GM12878 (cell line): ENCODE results near the gene PMP22. TPM values are rescaled to one million over a fixed set of nuclear protein-coding genes. Genes with fewer than 3 reads are reported as not detected.

Source experiments
- ATAC-seq: fragments of 200-7000 bp; cut with Tn5 transposase; 3 replicates; pipeline ENCODE4 v1.9.1; 2020; ENCODE audit warnings: mild to moderate bottlenecking, moderate library complexity
- BruUV-seq: library from RNA; stranded (reverse); fragments of 400-500 nt; replicated peaks from 2 replicates; lab custom pipeline; 2021; lab: Mats Ljungman, UMichigan
- CTCF ChIA-PET: fragments of 300-600 bp; sonication (Branson Sonifier 250); formaldehyde crosslinking; extraction: SDS; loops from one replicate; lab custom pipeline; 2021; ENCODE audit warnings: inconsistent platforms; lab: Yijun Ruan, JAX
- POLR2A ChIA-PET: fragments of 350-600 bp; formaldehyde crosslinking; extraction: SDS; loops from one replicate; lab custom pipeline; 2021; ENCODE audit warnings: inconsistent platforms; lab: Charles Lee
- RAD21 ChIA-PET: fragments of 300-600 bp; sonication (Branson Sonifier 250); formaldehyde crosslinking; loops from one replicate; lab custom pipeline; 2023; ENCODE audit warnings: antibody characterized with exemption; ENCODE audit not compliant: unreplicated experiment; lab: Charles Lee
- SMC1A ChIA-PET: fragments of 300-600 bp; sonication (Branson Sonifier 250); formaldehyde crosslinking; loops from one replicate; lab custom pipeline; 2023; ENCODE audit not compliant: unreplicated experiment, uncharacterized antibody; lab: Charles Lee
- DNase-seq: peaks from one replicate; pipeline ENCODE4 v3.0.0-alpha.2; 2011; ENCODE audit warnings: low read depth, low spot score
- FAIRE-seq: peaks from 3 replicates; lab custom pipeline; 2011; peaks lifted over from hg19 to GRCh38; lab: Jason Lieb, UNC
- H2AFZ ChIP-seq: 2 replicates; pipeline ENCODE4 v1.6.0; 2011; ENCODE audit warnings: low read depth, low read length, control low read depth; ENCODE audit not compliant: control insufficient read depth
- H3K27ac ChIP-seq: 2 replicates; pipeline ENCODE4 v1.5.1; 2011; ENCODE audit warnings: control low read depth; ENCODE audit not compliant: control insufficient read depth, insufficient read depth
- H3K27me3 ChIP-seq, 2 experiments: replicated peaks in 1 of 2; 2 replicates each; pipeline versions ENCODE4 v1.6.0 to v1.6.1; 2011; ENCODE audit warnings: low read length in 1 of 2; ENCODE audit not compliant: control insufficient read depth in 2 of 2, insufficient read depth in 2 of 2
- H3K36me3 ChIP-seq, 2 experiments: 2 replicates each; pipeline ENCODE4 v1.5.1; 2011; ENCODE audit warnings: low read length in 1 of 2; ENCODE audit not compliant: control insufficient read depth in 2 of 2, insufficient read depth in 2 of 2
- H3K4me1 ChIP-seq: 2 replicates; pipeline ENCODE4 v1.6.1; 2011; ENCODE audit warnings: mild to moderate bottlenecking, low read length, moderate library complexity, mixed read lengths; ENCODE audit not compliant: control insufficient read depth, insufficient read depth
- H3K4me2 ChIP-seq: 2 replicates; pipeline ENCODE4 v1.6.0; 2011; ENCODE audit warnings: control low read depth; ENCODE audit not compliant: control insufficient read depth, insufficient read depth
- H3K4me3 ChIP-seq: fragments of 200-600 bp; sonication (generic); 2 replicates; pipeline ENCODE4 v1.5.1; 2016
- H3K79me2 ChIP-seq: 2 replicates; pipeline ENCODE4 v1.6.0; 2011; ENCODE audit warnings: low read length; ENCODE audit not compliant: control insufficient read depth, insufficient read depth
- H3K9ac ChIP-seq: 2 replicates; pipeline ENCODE4 v1.8.0; 2011; ENCODE audit warnings: low read length, control low read depth, mixed read lengths; ENCODE audit not compliant: control insufficient read depth, insufficient read depth
- H3K9me3 ChIP-seq: replicated peaks from 3 replicates; pipeline ENCODE4 v1.5.1; 2011; ENCODE audit warnings: mild to moderate bottlenecking, low read length; ENCODE audit not compliant: control insufficient read depth, insufficient read depth
- H4K20me1 ChIP-seq: 2 replicates; pipeline ENCODE4 v1.6.0; 2011; ENCODE audit not compliant: control insufficient read depth, insufficient read depth
- ATF3 ChIP-seq: IDR thresholded peaks from 2 replicates; pipeline ENCODE4 v1.6.1; 2011; ENCODE audit warnings: low read depth, mild to moderate bottlenecking, low read length, moderate library complexity, borderline replicate concordance; ENCODE audit errors: extremely low read depth
- BRCA1 ChIP-seq: IDR thresholded peaks from 2 replicates; pipeline ENCODE4 v1.6.1; 2011; ENCODE audit warnings: low read depth, low read length, improper control_type of control experiment
- CEBPB ChIP-seq, 2 experiments: fragments of 150-350 bp in 1 of 2; IDR thresholded peaks; 2 replicates each; pipeline ENCODE4 v1.6.1; 2012 to 2014; ENCODE audit warnings: low read depth in 2 of 2, low read length in 2 of 2, borderline replicate concordance in 1 of 2, inconsistent platforms in 1 of 2
- HDAC6 ChIP-seq: fragments of 200-600 bp; sonication (generic); IDR thresholded peaks from one replicate; pipeline ENCODE4 v1.8.0; 2017; ENCODE audit warnings: antibody characterized with exemption; ENCODE audit not compliant: unreplicated experiment
- KLF5 ChIP-seq: fragments of 450-650 bp; IDR thresholded peaks from 2 replicates; pipeline ENCODE4 v1.6.1; 2014; ENCODE audit warnings: mild to moderate bottlenecking; ENCODE audit not compliant: partially characterized antibody
- MYC ChIP-seq: IDR thresholded peaks from 2 replicates; pipeline ENCODE4 v1.6.1; 2011; ENCODE audit warnings: mild to moderate bottlenecking, low read length, moderate library complexity, inconsistent platforms; ENCODE audit not compliant: insufficient read depth, insufficient replicate concordance, insufficient read length, severe bottlenecking
- NFIC ChIP-seq: IDR thresholded peaks from 2 replicates; pipeline ENCODE4 v1.6.1; 2012; ENCODE audit warnings: low read depth, mild to moderate bottlenecking, inconsistent platforms, low read length, moderate library complexity
- RELB ChIP-seq: fragments of 450-650 bp; IDR thresholded peaks from 2 replicates; pipeline ENCODE4 v1.6.1; 2017; ENCODE audit warnings: low read depth, mild to moderate bottlenecking, moderate library complexity
- SREBF1 ChIP-seq: IDR thresholded peaks from 2 replicates; pipeline ENCODE4 v1.6.1; 2012; ENCODE audit warnings: mild to moderate bottlenecking, low read length
- TBL1XR1 ChIP-seq: IDR thresholded peaks from 2 replicates; pipeline ENCODE4 v1.6.1; 2012; ENCODE audit warnings: low read depth, low read length, improper control_type of control experiment
- ZBTB40 ChIP-seq: fragments of 450-650 bp; IDR thresholded peaks from 2 replicates; pipeline ENCODE4 v1.6.1; 2016; ENCODE audit warnings: mild to moderate bottlenecking, moderate library complexity, borderline replicate concordance
- WGBS: methylation state at CpG from one replicate; pipeline ENCODE4 v1.1.6; 2016; ENCODE audit warnings: low lambda C conversion rate; ENCODE audit not compliant: insufficient replicate concordance, insufficient coverage; ENCODE audit errors: missing lambda C conversion rate; 5-methylcytosine and 5-hydroxymethylcytosine counted together
- in situ Hi-C: fragments of 300-500 bp; cut with MboI; formaldehyde crosslinking; loops from 9 replicates; pipeline ENCODE4 v1.14.3; 2018; ENCODE audit warnings: mixed read lengths
- intact Hi-C: fragments of 100-400 bp; cut with micrococcal nuclease; formaldehyde crosslinking; loops from one replicate; pipeline ENCODE4 v1.14.2; 2022; ENCODE audit not compliant: unreplicated experiment
- polyA plus RNA-seq, 11 experiments: library from polyadenylated mRNA; depleted of rRNA in 4 of 11; unstranded in 6 of 11; stranded (reverse) in 5 of 11; fragments of >200 nt; fragmentation: Nextera tagmentation in 4 of 11; fragmentation: Illumina TruSeq in 1 of 11; extraction: Ambion mirVana in 4 of 11; extraction: Trizol in 1 of 11; gene quantifications; 1 replicate in 1 of 11; 2 replicates in 10 of 11; pipeline versions ENCODE4 v1.2.1 to v1.2.3, GENCODE V29; 2011 to 2016; ENCODE audit warnings: inconsistent platforms in 2 of 11, missing spikeins in 2 of 11, low read depth in 1 of 11
- total RNA-seq, 4 experiments: library from RNA; depleted of rRNA in 3 of 4; stranded (reverse); fragments of >200 nt in 3 of 4; fragmentation: Illumina TruSeq in 1 of 4; extraction: Trizol in 1 of 4; gene quantifications; 2 replicates each; pipeline versions ENCODE4 v1.2.1 to v1.2.3, GENCODE V29; 2013 to 2021

The PMP22 gene
- total and polyA plus RNA-seq, 10 of the 15 experiments (the other 5 are each of a cell fraction or from before 2014, with no cell fraction given): 0.59 TPM; not detected in 9

GRCh38 chr17:15239491-15239890 lies 25.6 kb downstream of the PMP22 start:
- intact Hi-C loops: no loop called here
- no TSS peak for BruUV-seq
- FAIRE-seq: no peak
- Histone ChIP-seq H2AFZ (no peak overlapping the region), H3K4me1 (no peaks in the 10 kb centered on the region), H3K4me2 (no peak overlapping the region), H3K27ac (no peak overlapping the region), H3K9ac (no peak overlapping the region), H3K9me3 (no peaks in the 10 kb centered on the region), H4K20me1 (no peaks in the 10 kb centered on the region), H3K36me3 (no peaks in the 10 kb centered on the region), H3K27me3 (no peaks in the 10 kb centered on the region), H3K4me3 (no peak overlapping the region), H3K79me2 (no peaks in the 10 kb centered on the region)
- ATAC-seq: no peak
- RAD21 ChIA-PET: no interaction called here
- 18% methylated on average over 3 of the region's 3 CpGs for WGBS
- in situ Hi-C loops: no loop called here
- SMC1A ChIA-PET: no interaction called here
- DNase-seq: no peak
- POLR2A ChIA-PET: no interaction called here
- CTCF ChIA-PET: no interaction called here
- TF ChIP-seq MYC: no peak
- TF ChIP-seq BRCA1: no peak
- TF ChIP-seq NFIC: no peak
- no peak for TF ChIP-seq TBL1XR1
- no peak for TF ChIP-seq CEBPB (IDR thresholded peaks at IDR 0.05; ENCODE audit: borderline replicate concordance in 1 of 2, low read depth in 2 of 2, low read length in 2 of 2)
- no peak for TF ChIP-seq ZBTB40
- no peak for TF ChIP-seq KLF5
- TF ChIP-seq RELB: no peak
- no peak for TF ChIP-seq SREBF1
- TF ChIP-seq HDAC6: no peak
- no peak for TF ChIP-seq ATF3
